HepG2 (cell line): ENCODE measurements around the gene RNASE11.
A peak's percentile ranks its signal among the peaks of the same experiment; 100 is the strongest.

ENCODE experiments used
- CTCF ChIP-seq: sonication (generic); formaldehyde crosslinking; IDR thresholded peaks from 2 replicates; pipeline ENCODE4 v1.5.0; 2020; ENCODE audit warnings: mild to moderate bottlenecking, missing genetic modification reagents, moderate library complexity
- ETV5 ChIP-seq: IDR thresholded peaks from 2 replicates; pipeline ENCODE4 v1.6.1; 2018; ENCODE audit warnings: missing biosample characterization, missing genetic modification reagents, inconsistent platforms, borderline replicate concordance
- EZH2 ChIP-seq: conservative IDR thresholded peaks from 2 replicates; pipeline ENCODE4 v1.6.1; 2012; ENCODE audit warnings: mild to moderate bottlenecking, low read depth, low read length, moderate library complexity
- FOXK1 ChIP-seq: sonication (generic); formaldehyde crosslinking; IDR thresholded peaks from 2 replicates; pipeline ENCODE4 v1.4.0; 2020; ENCODE audit warnings: low read depth, missing genetic modification reagents, borderline replicate concordance
- FOXM1 ChIP-seq: sonication (generic); formaldehyde crosslinking; IDR thresholded peaks from 2 replicates; pipeline ENCODE4 v1.5.0; 2020; ENCODE audit warnings: missing genetic modification reagents
- GATAD2A ChIP-seq: IDR thresholded peaks from 2 replicates; pipeline ENCODE4 v1.6.1; 2016
- NR3C1 ChIP-seq: sonication (generic); formaldehyde crosslinking; IDR thresholded peaks from 2 replicates; pipeline ENCODE4 v1.4.0; 2020; ENCODE audit warnings: missing genetic modification reagents
- PRDM10 ChIP-seq: sonication (generic); formaldehyde crosslinking; IDR thresholded peaks from 2 replicates; pipeline ENCODE4 v1.4.0; 2020; ENCODE audit warnings: low read depth, missing genetic modification reagents
- REXO4 ChIP-seq: sonication (generic); formaldehyde crosslinking; IDR thresholded peaks from 2 replicates; pipeline ENCODE4 v1.8.0; 2022; ENCODE audit warnings: missing genetic modification reagents, mild to moderate bottlenecking, borderline replicate concordance
- TCF12 ChIP-seq, 2 experiments: fragments of 450-650 bp in 1 of 2; sonication (generic) in 1 of 2; formaldehyde crosslinking in 1 of 2; IDR thresholded peaks; 2 replicates each; pipeline versions ENCODE4 v1.6.1 to v1.8.0; 2017 to 2022; ENCODE audit warnings: antibody characterized with exemption in 1 of 2, mild to moderate bottlenecking in 1 of 2, missing genetic modification reagents in 1 of 2, moderate library complexity in 1 of 2
- ZBTB33 ChIP-seq: sonication (generic); formaldehyde crosslinking; IDR thresholded peaks from 2 replicates; pipeline ENCODE4 v1.4.0; 2020; ENCODE audit warnings: missing genetic modification reagents
- ZNF276 ChIP-seq: sonication (generic); formaldehyde crosslinking; IDR thresholded peaks from 2 replicates; pipeline ENCODE4 v1.4.0; 2020; ENCODE audit warnings: mild to moderate bottlenecking, low read depth, missing genetic modification reagents
- ZNF318 ChIP-seq: sonication (generic); formaldehyde crosslinking; IDR thresholded peaks from 2 replicates; pipeline ENCODE4 v1.4.0; 2020; ENCODE audit warnings: mild to moderate bottlenecking, missing genetic modification reagents
- ZNF558 ChIP-seq: sonication (generic); formaldehyde crosslinking; IDR thresholded peaks from 2 replicates; pipeline ENCODE4 v1.9.0; 2022; ENCODE audit warnings: mild to moderate bottlenecking, missing genetic modification reagents, borderline replicate concordance

GRCh38 chr14:20620798-20621478, 33.1 kb upstream of the RNASE11 start:
- TF ChIP-seq TCF12 (IDR thresholded peaks at IDR 0.05) (no peak), TCF12 (CRISPR knock-in tag; IDR thresholded peaks at IDR 0.05) (no peak), CTCF (CRISPR knock-in tag) (no peak), ZNF558 (CRISPR knock-in tag) (no peak), FOXM1 (no peak), ZNF276 (CRISPR knock-in tag) (no peak), GATAD2A (no peak), ZBTB33 (CRISPR knock-in tag) (no peak), REXO4 (no peak), NR3C1 (no peak), EZH2 (no peak), ETV5 (CRISPR knock-in tag) (peak; percentile 81; the same call in 1 of the 2 replicates), PRDM10 (CRISPR knock-in tag) (no peak), FOXK1 (CRISPR knock-in tag) (no peak), ZNF318 (CRISPR knock-in tag) (no peak)
